Caco-2 (cell line): Measurements from ENCODE around the gene SRPRA. TPM values are rescaled to one million over a fixed set of nuclear protein-coding genes. Genes with fewer than 3 reads are reported as not detected.
"Not testable (repeated sequence)": the region's sequence is repeated elsewhere in the genome, so short reads cannot be mapped to it uniquely, and the experiment has no call there.

Experiments
- BruUV-seq: library from RNA; stranded (reverse); fragments of 400-500 nt; replicated peaks from 2 replicates; lab custom pipeline; 2021; lab: Mats Ljungman, UMichigan
- CTCF ChIA-PET: fragments of 300-600 bp; sonication (Branson Sonifier 250); formaldehyde crosslinking; loops from one replicate; lab custom pipeline; 2022; ENCODE audit warnings: antibody characterized with exemption; lab: Charles Lee
- POLR2A ChIA-PET: fragments of 300-600 bp; sonication (Branson Sonifier 250); formaldehyde crosslinking; loops from one replicate; lab custom pipeline; 2022; ENCODE audit warnings: antibody characterized with exemption; lab: Charles Lee
- DNase-seq, 2 experiments: peaks; one replicate each; pipeline versions ENCODE4 v3.0.0 to v3.0.0-alpha.2; 2020 to 2022
- H3K27me3 ChIP-seq: replicated peaks from 2 replicates; pipeline ENCODE4 v1.6.0; 2011; ENCODE audit warnings: low read length; ENCODE audit not compliant: control insufficient read depth, insufficient read depth
- H3K36me3 ChIP-seq: 2 replicates; pipeline ENCODE4 v1.5.1; 2011; ENCODE audit warnings: low read length; ENCODE audit not compliant: control insufficient read depth, insufficient read depth
- H3K4me1 ChIP-seq: fragments of 250-450 bp; sonication (Bioruptor Pico); 2 replicates; pipeline ENCODE4 v1.5.1; 2020; ENCODE audit warnings: mild to moderate bottlenecking
- H3K4me3 ChIP-seq: 2 replicates; pipeline ENCODE4 v1.5.1; 2011; ENCODE audit warnings: low read depth, mild to moderate bottlenecking, control low read depth, low read length
- H3K9me3 ChIP-seq: fragments of 250-450 bp; sonication (Bioruptor Pico); 2 replicates; pipeline ENCODE4 v1.5.1; 2020; ENCODE audit warnings: mild to moderate bottlenecking, moderate library complexity
- H3K27ac Mint-ChIP-seq: one replicate; pipeline ENCODE4 v1.8.0; 2022; ENCODE audit warnings: mixed read lengths; ENCODE audit not compliant: unreplicated experiment
- H3K27me3 Mint-ChIP-seq: one replicate; pipeline ENCODE4 v1.8.0; 2022; ENCODE audit warnings: mixed read lengths; ENCODE audit not compliant: insufficient read depth, unreplicated experiment
- H3K36me3 Mint-ChIP-seq: one replicate; pipeline ENCODE4 v1.8.0; 2022; ENCODE audit warnings: mild to moderate bottlenecking, mixed read lengths; ENCODE audit not compliant: insufficient read depth, unreplicated experiment
- H3K4me1 Mint-ChIP-seq: one replicate; pipeline ENCODE4 v1.8.0; 2022; ENCODE audit warnings: low read depth, mixed read lengths; ENCODE audit not compliant: unreplicated experiment
- H3K4me3 Mint-ChIP-seq: one replicate; pipeline ENCODE4 v1.8.0; 2022; ENCODE audit warnings: mild to moderate bottlenecking, moderate library complexity, mixed read lengths; ENCODE audit not compliant: unreplicated experiment
- H3K9me3 Mint-ChIP-seq: one replicate; pipeline ENCODE4 v1.8.0; 2022; ENCODE audit warnings: mixed read lengths; ENCODE audit not compliant: unreplicated experiment
- CTCF ChIP-seq, 2 experiments: fragments of 200-600 bp in 1 of 2; IDR thresholded peaks; 1 replicate in 1 of 2; 2 replicates in 1 of 2; pipeline versions ENCODE4 v1.5.1 to v1.8.0; 2011 to 2022; ENCODE audit warnings: antibody characterized with exemption in 1 of 2, control low read depth in 1 of 2, inconsistent platforms in 1 of 2, low read depth in 1 of 2, low read length in 1 of 2, mild to moderate bottlenecking in 1 of 2, moderate library complexity in 1 of 2; ENCODE audit not compliant: insufficient read depth in 1 of 2, severe bottlenecking in 1 of 2, unreplicated experiment in 1 of 2
- intact Hi-C: fragments of 100-400 bp; cut with micrococcal nuclease; formaldehyde crosslinking; loops from one replicate; pipeline ENCODE4 v1.10.0; 2022; ENCODE audit not compliant: unreplicated experiment
- total RNA-seq: library from RNA; stranded (reverse); gene quantifications from 2 replicates; pipeline ENCODE4 v1.2.3, GENCODE V29; 2022

The SRPRA gene
- total RNA-seq, 1 experiment from 2014 or later: 191 TPM

- no peak overlapping the region for H3K27ac Mint-ChIP-seq
- H3K27me3 ChIP-seq: no peaks in the 10 kb centered on the region
- no TSS peak for BruUV-seq
- H3K4me3 Mint-ChIP-seq: no peak overlapping the region
- no peaks in the 10 kb centered on the region for H3K9me3 Mint-ChIP-seq
- no peak overlapping the region for H3K4me3 ChIP-seq
- H3K36me3 Mint-ChIP-seq: peaks cover 10% of the 10 kb centered on the region
- CTCF ChIA-PET: interaction anchor here (0.6 to 2.7 kb wide), 19 partner anchors 10 to 763 kb away, joined by 3 to 68 read pairs (median 3); partner anchors contain the start of gene ST3GAL4
- H3K9me3 ChIP-seq: no peaks in the 10 kb centered on the region
- intact Hi-C loops: loop anchor here (1.0 to 10.0 kb wide), 6 partner anchors 44 to 294 kb away; partner anchors contain the start of gene ST3GAL4
- TF ChIP-seq CTCF (IDR thresholded peaks at IDR 0.05; ENCODE audit: insufficient read depth in 1 of 2, low read depth in 1 of 2, low read length in 1 of 2, severe bottlenecking in 1 of 2, unreplicated experiment in 1 of 2): peak; percentile 89 to 99
- H3K4me1 ChIP-seq: no peaks in the 10 kb centered on the region
- H3K4me1 Mint-ChIP-seq: no peaks in the 10 kb centered on the region
- POLR2A ChIA-PET: interaction anchor here (0.6 kb wide), 1 partner anchor 49 kb away, joined by 3 read pairs; no protein-coding TSS in a partner anchor
- DNase-seq: peak; percentile 81 to 86
- H3K36me3 ChIP-seq: no peaks in the 10 kb centered on the region
- no peaks in the 10 kb centered on the region for H3K27me3 Mint-ChIP-seq
These were observed 41.7 kb upstream of the SRPRA start for GRCh38 chr11:126310200-126310991.

- DNase-seq, H3K9me3 Mint-ChIP-seq, H3K9me3 ChIP-seq, intact Hi-C loops, H3K4me1 ChIP-seq, BruUV-seq, POLR2A ChIA-PET, H3K27me3 ChIP-seq, H3K27ac Mint-ChIP-seq, H3K27me3 Mint-ChIP-seq, H3K4me3 ChIP-seq, H3K4me3 Mint-ChIP-seq, H3K36me3 ChIP-seq: not testable (repeated sequence)
- peaks cover 12% of the 10 kb centered on the region for H3K4me1 Mint-ChIP-seq
- CTCF ChIA-PET: interaction anchor here (0.7 kb wide), 2 partner anchors 140 to 172 kb away, joined by 3 to 6 read pairs; no protein-coding TSS in a partner anchor
- peaks cover 18% of the 10 kb centered on the region for H3K36me3 Mint-ChIP-seq
These were observed 40.1 kb upstream of the SRPRA start for GRCh38 chr11:126308771-126309170.

GRCh38 chr11:126308271-126308671 is 39.6 kb upstream of the SRPRA start:
- no peaks in the 10 kb centered on the region for H3K27me3 ChIP-seq
- no peaks in the 10 kb centered on the region for H3K9me3 Mint-ChIP-seq
- DNase-seq: no peak
- no peak overlapping the region for H3K4me3 ChIP-seq
- H3K4me3 Mint-ChIP-seq: no peak overlapping the region
- peaks cover 12% of the 10 kb centered on the region for H3K4me1 Mint-ChIP-seq
- no peaks in the 10 kb centered on the region for H3K36me3 ChIP-seq
- intact Hi-C loops: no loop called here
- H3K27ac Mint-ChIP-seq: no peak overlapping the region
- no TSS peak for BruUV-seq
- no peak for TF ChIP-seq CTCF (IDR thresholded peaks at IDR 0.05; ENCODE audit: insufficient read depth in 1 of 2, low read depth in 1 of 2, low read length in 1 of 2, severe bottlenecking in 1 of 2, unreplicated experiment in 1 of 2)
- H3K27me3 Mint-ChIP-seq: no peaks in the 10 kb centered on the region
- H3K36me3 Mint-ChIP-seq: peaks cover 23% of the 10 kb centered on the region
- ChIA-PET POLR2A (no interaction called here), CTCF (interaction anchor here (1.0 to 1.2 kb wide), 2 partner anchors 51 to 172 kb away, joined by 3 to 11 read pairs; no protein-coding TSS in a partner anchor)
- 0 out of 2 replicates have a peak, but pooled peaks cover 4% of the 10 kb centered on the region for H3K4me1 ChIP-seq
- no peaks in the 10 kb centered on the region for H3K9me3 ChIP-seq
